B cell (primary cell): ENCODE results near the gene CYB5A.

ENCODE experiments used
- EZH2 ChIP-seq: IDR thresholded peaks from 2 replicates; pipeline ENCODE4 v1.6.1; 2012; ENCODE audit warnings: borderline replicate concordance, low read depth, mild to moderate bottlenecking, moderate library complexity, low read length; ENCODE audit not compliant: insufficient read depth, poor library complexity, severe bottlenecking
- TF ChIP-seq, protein P1 (sequence below): fragments of 200-600 bp; IDR thresholded peaks from one replicate; pipeline ENCODE4 v1.8.0; 2022; ENCODE audit warnings: antibody characterized with exemption, mild to moderate bottlenecking

DNA sequence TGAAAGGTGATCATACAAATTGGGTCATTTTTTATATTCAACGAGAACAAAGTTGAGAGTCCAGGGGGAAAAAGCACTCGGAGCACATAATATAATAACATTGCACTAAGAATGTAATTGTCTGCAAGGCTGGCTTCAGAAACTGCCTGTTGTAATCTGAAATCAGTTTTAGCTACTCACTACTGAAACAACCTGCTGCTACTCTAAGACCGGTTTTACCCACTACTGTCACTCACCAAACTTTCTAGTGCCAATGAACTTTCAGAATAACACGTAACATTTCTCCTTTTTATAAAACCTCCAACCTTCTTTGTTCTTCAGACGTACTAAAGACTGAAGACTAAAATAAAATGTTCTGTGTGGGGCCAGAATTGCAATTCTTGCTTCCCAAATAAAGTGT lies 11.5 kb upstream of the CYB5A start:
- TF ChIP-seq, protein P1, sequence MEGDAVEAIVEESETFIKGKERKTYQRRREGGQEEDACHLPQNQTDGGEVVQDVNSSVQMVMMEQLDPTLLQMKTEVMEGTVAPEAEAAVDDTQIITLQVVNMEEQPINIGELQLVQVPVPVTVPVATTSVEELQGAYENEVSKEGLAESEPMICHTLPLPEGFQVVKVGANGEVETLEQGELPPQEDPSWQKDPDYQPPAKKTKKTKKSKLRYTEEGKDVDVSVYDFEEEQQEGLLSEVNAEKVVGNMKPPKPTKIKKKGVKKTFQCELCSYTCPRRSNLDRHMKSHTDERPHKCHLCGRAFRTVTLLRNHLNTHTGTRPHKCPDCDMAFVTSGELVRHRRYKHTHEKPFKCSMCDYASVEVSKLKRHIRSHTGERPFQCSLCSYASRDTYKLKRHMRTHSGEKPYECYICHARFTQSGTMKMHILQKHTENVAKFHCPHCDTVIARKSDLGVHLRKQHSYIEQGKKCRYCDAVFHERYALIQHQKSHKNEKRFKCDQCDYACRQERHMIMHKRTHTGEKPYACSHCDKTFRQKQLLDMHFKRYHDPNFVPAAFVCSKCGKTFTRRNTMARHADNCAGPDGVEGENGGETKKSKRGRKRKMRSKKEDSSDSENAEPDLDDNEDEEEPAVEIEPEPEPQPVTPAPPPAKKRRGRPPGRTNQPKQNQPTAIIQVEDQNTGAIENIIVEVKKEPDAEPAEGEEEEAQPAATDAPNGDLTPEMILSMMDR, result no peak
- no peak for TF ChIP-seq EZH2
